ENCODE measurements around the gene SAC3D1.

DNA sequence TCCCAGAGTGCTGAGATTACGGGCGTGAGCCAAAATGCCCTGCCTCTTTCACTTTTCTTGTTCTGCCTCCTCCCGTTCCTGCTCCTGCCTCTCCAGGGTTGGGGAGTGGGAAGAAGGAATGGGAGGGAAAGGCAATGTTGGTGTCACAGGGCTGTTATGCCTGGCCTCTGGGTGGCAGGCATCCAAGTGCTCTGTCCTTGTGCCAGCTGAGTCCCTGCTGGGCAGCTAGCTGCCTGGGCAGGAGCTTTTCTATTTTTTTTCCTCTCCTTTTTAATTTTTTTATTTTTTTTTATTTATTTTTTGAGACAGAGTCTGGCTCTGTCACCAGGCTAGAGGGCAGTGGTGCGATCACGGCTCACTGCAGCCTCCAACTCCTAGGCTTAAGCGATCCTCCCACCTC, 4.1 kb upstream of the SAC3D1 start:
- TF ChIP-seq CTCF (IDR thresholded peaks at IDR 0.05) (no peak), POLR2A (IDR thresholded peaks at IDR 0.05) (no peak)

Data from right lobe of liver (tissue), 4 donors.